Keratinocyte (primary cell): ENCODE measurements around the gene FBXW5. TPM values are rescaled to one million over a fixed set of nuclear protein-coding genes. Genes with fewer than 3 reads are reported as not detected.

Experiments used
- DNase-seq: peaks from one replicate; pipeline ENCODE4 v3.0.0-alpha.2; 2011; ENCODE audit warnings: low read depth, missing footprints, low spot score
- FAIRE-seq: peaks from 2 replicates; lab custom pipeline; 2011; peaks lifted over from hg19 to GRCh38; lab: Jason Lieb, UNC
- H2AFZ ChIP-seq: 2 replicates; pipeline ENCODE4 v1.6.0; 2012; ENCODE audit warnings: low read length, control low read depth, inconsistent platforms; ENCODE audit not compliant: control insufficient read depth
- H3K27ac ChIP-seq: 2 replicates; pipeline ENCODE4 v1.5.1; 2011; ENCODE audit warnings: low read length; ENCODE audit not compliant: control insufficient read depth, insufficient read depth
- H3K27me3 ChIP-seq: 3 replicates; pipeline ENCODE4 v1.6.0; 2011; ENCODE audit warnings: low read length; ENCODE audit not compliant: control insufficient read depth, insufficient read depth; ENCODE audit errors: extremely low read depth
- H3K36me3 ChIP-seq, 2 experiments: 2 replicates in 1 of 2; 3 replicates in 1 of 2; pipeline ENCODE4 v1.5.1; 2011; ENCODE audit warnings: low read length in 2 of 2, mild to moderate bottlenecking in 1 of 2; ENCODE audit not compliant: control insufficient read depth in 2 of 2, insufficient read depth in 2 of 2; ENCODE audit errors: extremely low read depth in 1 of 2
- H3K4me1 ChIP-seq: 3 replicates; pipeline ENCODE4 v1.5.1; 2011; ENCODE audit warnings: low read length; ENCODE audit not compliant: control insufficient read depth, insufficient read depth; ENCODE audit errors: extremely low read depth
- H3K4me2 ChIP-seq: 3 replicates; pipeline ENCODE4 v1.6.0; 2011; ENCODE audit warnings: low read depth, low read length; ENCODE audit not compliant: control insufficient read depth, insufficient read depth; ENCODE audit errors: extremely low read depth
- H3K4me3 ChIP-seq, 3 experiments: fragments of 200-600 bp in 1 of 3; sonication (generic) in 1 of 3; 2 replicates in 2 of 3; 3 replicates in 1 of 3; pipeline ENCODE4 v1.5.1; 2011 to 2016; ENCODE audit warnings: low read length in 3 of 3, mild to moderate bottlenecking in 3 of 3, control low read depth in 2 of 3, inconsistent platforms in 1 of 3, low read depth in 1 of 3, mixed read lengths in 1 of 3, mixed run types in 1 of 3, moderate library complexity in 1 of 3; ENCODE audit not compliant: control insufficient read depth in 2 of 3, insufficient read depth in 2 of 3; ENCODE audit errors: extremely low read depth in 1 of 3
- H3K79me2 ChIP-seq: 2 replicates; pipeline ENCODE4 v1.6.0; 2012; ENCODE audit warnings: low read length; ENCODE audit not compliant: control insufficient read depth, insufficient read depth
- H3K9ac ChIP-seq: 3 replicates; pipeline ENCODE4 v1.6.0; 2011; ENCODE audit warnings: low read length; ENCODE audit not compliant: control insufficient read depth, insufficient read depth; ENCODE audit errors: extremely low read depth
- H3K9me1 ChIP-seq: 3 replicates; pipeline ENCODE4 v1.6.0; 2011; ENCODE audit warnings: low read length; ENCODE audit not compliant: control insufficient read depth, insufficient read depth; ENCODE audit errors: extremely low read depth
- H3K9me3 ChIP-seq: 2 replicates; pipeline ENCODE4 v1.5.1; 2012; ENCODE audit warnings: low read depth, low read length; ENCODE audit not compliant: control insufficient read depth
- H4K20me1 ChIP-seq: 3 replicates; pipeline ENCODE4 v1.6.0; 2011; ENCODE audit warnings: low read length; ENCODE audit not compliant: control insufficient read depth, insufficient read depth; ENCODE audit errors: extremely low read depth
- EZH2 ChIP-seq: IDR thresholded peaks from one replicate; pipeline ENCODE4 v1.6.1; 2012; ENCODE audit warnings: inconsistent platforms, mild to moderate bottlenecking, low read length, moderate library complexity
- dilution Hi-C: fragments of 300-500 bp; cut with MboI; formaldehyde crosslinking; loops from one replicate; pipeline ENCODE4 v1.7.0; 2020; ENCODE audit warnings: low sequenced_read_pairs; ENCODE audit not compliant: extremely low pct_ligation_motif_present
- polyA plus RNA-seq, 5 experiments: library from polyadenylated mRNA; depleted of rRNA in 3 of 5; stranded (reverse) in 3 of 5; stranded (forward) in 1 of 5; unstranded in 1 of 5; fragments of >200 nt; gene quantifications; 1 replicate in 1 of 5; 2 replicates in 3 of 5; 3 replicates in 1 of 5; pipeline versions ENCODE4 v1.2.1 to v1.2.3, GENCODE V29; 2011 to 2012; ENCODE audit warnings: missing spikeins in 2 of 5, low read depth in 1 of 5, low replicate concordance in 1 of 5
- TF ChIP-seq, protein P1 (sequence below), 3 experiments: IDR thresholded peaks in 1 of 3; conservative IDR thresholded peaks in 1 of 3; optimal IDR thresholded peaks in 1 of 3; 2 replicates in 2 of 3; 3 replicates in 1 of 3; pipeline versions ENCODE3 to v1.5.1; 2011; ENCODE audit warnings: low read length in 3 of 3, mild to moderate bottlenecking in 3 of 3, moderate library complexity in 2 of 3, control low read depth in 1 of 3, inconsistent platforms in 1 of 3; ENCODE audit not compliant: insufficient read depth in 2 of 3; ENCODE audit errors: extremely low read depth in 1 of 3

The FBXW5 gene
- polyA plus RNA-seq, 1 donor (not counting 4 experiments of a cell fraction or from before 2014, with no cell fraction given), result 23.0 TPM

DNA sequence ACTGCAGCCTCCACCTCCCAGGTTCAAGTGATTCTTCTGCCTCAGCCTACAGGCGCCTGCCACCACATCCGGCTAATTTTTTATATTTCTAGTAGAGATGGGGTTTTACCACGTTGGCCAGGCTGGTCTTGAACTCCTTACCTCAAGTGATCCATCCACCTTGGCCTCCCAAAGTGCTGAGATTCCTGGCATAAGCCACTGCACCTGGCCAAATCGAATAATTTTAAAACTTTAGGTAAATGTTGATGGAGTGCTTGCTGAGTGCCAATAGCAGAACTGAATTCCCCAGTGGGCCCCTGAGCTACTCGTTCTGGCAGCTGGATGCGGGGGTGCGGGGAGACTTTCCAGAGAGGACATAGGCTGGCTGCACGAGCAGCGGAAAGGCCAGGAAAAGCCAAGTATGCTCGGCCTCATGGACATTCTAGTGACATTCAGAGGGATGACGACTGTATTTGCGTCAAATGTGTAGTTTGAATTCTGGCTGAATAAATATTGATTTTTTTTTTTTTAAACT, 41.4 kb downstream of the FBXW5 start:
- no peaks in the 10 kb centered on the region for H3K27me3 ChIP-seq
- H3K79me2 ChIP-seq, result peaks cover 20% of the 10 kb centered on the region
- H3K9me3 ChIP-seq, result no peaks in the 10 kb centered on the region
- no peak for FAIRE-seq
- H3K4me1 ChIP-seq, result peaks cover 34% of the 10 kb centered on the region
- peak overlapping the region; percentile 25 for H3K4me2 ChIP-seq
- H3K9me1 ChIP-seq, result no peaks in the 10 kb centered on the region
- no peak overlapping the region for H2AFZ ChIP-seq
- peak overlapping the region; percentile 98 for H3K9ac ChIP-seq
- H4K20me1 ChIP-seq, result no peaks in the 10 kb centered on the region
- DNase-seq, result no peak
- dilution Hi-C loops, result no loop called here
- peaks cover 14 to 42% of the 10 kb centered on the region in 2 experiments for H3K36me3 ChIP-seq
- H3K4me3 ChIP-seq, result no peak overlapping the region
- TF ChIP-seq, protein P1, sequence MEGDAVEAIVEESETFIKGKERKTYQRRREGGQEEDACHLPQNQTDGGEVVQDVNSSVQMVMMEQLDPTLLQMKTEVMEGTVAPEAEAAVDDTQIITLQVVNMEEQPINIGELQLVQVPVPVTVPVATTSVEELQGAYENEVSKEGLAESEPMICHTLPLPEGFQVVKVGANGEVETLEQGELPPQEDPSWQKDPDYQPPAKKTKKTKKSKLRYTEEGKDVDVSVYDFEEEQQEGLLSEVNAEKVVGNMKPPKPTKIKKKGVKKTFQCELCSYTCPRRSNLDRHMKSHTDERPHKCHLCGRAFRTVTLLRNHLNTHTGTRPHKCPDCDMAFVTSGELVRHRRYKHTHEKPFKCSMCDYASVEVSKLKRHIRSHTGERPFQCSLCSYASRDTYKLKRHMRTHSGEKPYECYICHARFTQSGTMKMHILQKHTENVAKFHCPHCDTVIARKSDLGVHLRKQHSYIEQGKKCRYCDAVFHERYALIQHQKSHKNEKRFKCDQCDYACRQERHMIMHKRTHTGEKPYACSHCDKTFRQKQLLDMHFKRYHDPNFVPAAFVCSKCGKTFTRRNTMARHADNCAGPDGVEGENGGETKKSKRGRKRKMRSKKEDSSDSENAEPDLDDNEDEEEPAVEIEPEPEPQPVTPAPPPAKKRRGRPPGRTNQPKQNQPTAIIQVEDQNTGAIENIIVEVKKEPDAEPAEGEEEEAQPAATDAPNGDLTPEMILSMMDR (optimal IDR thresholded peaks at IDR 0.05 in 1 of 3, IDR thresholded peaks at IDR 0.05 in 1 of 3, conservative IDR thresholded peaks at IDR 0.05 in 1 of 3; ENCODE audit: extremely low read depth in 1 of 3, insufficient read depth in 2 of 3, low read length in 3 of 3), result no peak
- TF ChIP-seq EZH2, result no peak
- peak overlapping the region; percentile 100 for H3K27ac ChIP-seq

DNA sequence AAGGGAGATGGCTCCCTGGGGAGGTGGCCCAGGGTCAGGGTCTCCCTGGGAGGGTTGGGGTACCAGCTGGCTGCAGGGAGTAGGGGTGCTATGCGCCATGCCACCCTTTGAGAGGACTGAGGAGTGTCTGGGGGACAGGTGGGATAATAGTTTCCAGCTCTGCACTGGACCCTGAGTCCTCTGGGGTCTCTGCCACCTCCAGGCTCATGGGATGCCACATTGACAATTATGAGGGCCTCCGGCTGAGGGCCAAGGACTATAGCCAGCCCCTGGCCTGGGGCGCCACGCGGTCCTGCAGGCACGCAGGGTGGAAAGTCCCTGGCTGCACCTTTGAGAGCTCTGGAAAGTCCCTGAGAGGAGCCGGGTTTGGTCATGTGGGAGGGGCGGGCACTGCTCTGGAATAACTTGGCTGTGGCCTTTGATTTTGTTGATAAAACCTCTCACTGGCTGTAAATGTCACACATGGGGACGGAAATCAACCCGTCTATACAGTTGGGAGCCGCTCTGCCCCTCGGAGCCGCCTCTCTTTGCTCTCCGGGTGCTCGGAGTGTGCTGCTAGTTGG, 42.2 kb downstream of the FBXW5 start:
- H3K9me3 ChIP-seq, result no peaks in the 10 kb centered on the region
- H2AFZ ChIP-seq, result peak overlapping the region; percentile 42
- dilution Hi-C loops, result no loop called here
- no peak for DNase-seq
- peak overlapping the region; percentile 95 for H3K4me2 ChIP-seq
- no peaks in the 10 kb centered on the region for H3K9me1 ChIP-seq
- peak overlapping the region; percentile 98 for H3K9ac ChIP-seq
- peaks cover 13 to 37% of the 10 kb centered on the region in 2 experiments for H3K36me3 ChIP-seq
- FAIRE-seq, result peak; percentile 44
- no peaks in the 10 kb centered on the region for H4K20me1 ChIP-seq
- peaks cover 27% of the 10 kb centered on the region for H3K79me2 ChIP-seq
- H3K4me1 ChIP-seq, result peaks cover 40% of the 10 kb centered on the region
- peak overlapping the region; percentile 100 for H3K27ac ChIP-seq
- no peaks in the 10 kb centered on the region for H3K27me3 ChIP-seq
- H3K4me3 ChIP-seq, result peak overlapping the region; percentile 2 to 63 (median 55)
- TF ChIP-seq EZH2, result no peak
- TF ChIP-seq, protein P1 (optimal IDR thresholded peaks at IDR 0.05 in 1 of 3, IDR thresholded peaks at IDR 0.05 in 1 of 3, conservative IDR thresholded peaks at IDR 0.05 in 1 of 3; ENCODE audit: extremely low read depth in 1 of 3, insufficient read depth in 2 of 3, low read length in 3 of 3), result no peak
